H1 (cell line): Measurements from ENCODE around the gene RAB40B. TPM values are rescaled to one million over a fixed set of nuclear protein-coding genes. Genes with fewer than 3 reads are reported as not detected.

Source experiments
- CTCF ChIA-PET: fragments of 300-600 bp; sonication (Branson Sonifier 250); formaldehyde crosslinking; loops from one replicate; lab custom pipeline; 2021; ENCODE audit not compliant: partially characterized antibody; lab: Charles Lee
- POLR2A ChIA-PET: fragments of 300-600 bp; sonication (Branson Sonifier 250); formaldehyde crosslinking; loops from one replicate; lab custom pipeline; 2021; ENCODE audit warnings: inconsistent platforms; ENCODE audit not compliant: partially characterized antibody; lab: Charles Lee
- DNase-seq, 2 experiments: peaks; one replicate each; pipeline versions ENCODE4 v3.0.0 to v3.0.0-alpha.2; 2010 to 2022; ENCODE audit warnings: low spot score in 2 of 2, low read depth in 1 of 2, mixed read lengths in 1 of 2
- FAIRE-seq: peaks from 2 replicates; lab custom pipeline; 2011; peaks lifted over from hg19 to GRCh38; lab: Jason Lieb, UNC
- H2AFZ ChIP-seq: 2 replicates; pipeline ENCODE4 v1.8.1; 2012; ENCODE audit warnings: low read length, inconsistent platforms
- H2AK5ac ChIP-seq: 2 replicates; pipeline ENCODE4 v1.6.1; 2013; ENCODE audit warnings: low read depth, low read length
- H2BK120ac ChIP-seq: replicated peaks from 2 replicates; pipeline ENCODE3; 2013; ENCODE audit warnings: low read depth, low read length, inconsistent platforms
- H2BK12ac ChIP-seq: 2 replicates; pipeline ENCODE4 v1.6.1; 2013; ENCODE audit warnings: low read depth, low read length
- H2BK15ac ChIP-seq: 2 replicates; pipeline ENCODE4 v1.6.1; 2013; ENCODE audit warnings: low read length
- H2BK20ac ChIP-seq: 2 replicates; pipeline ENCODE4 v1.6.1; 2013; ENCODE audit warnings: low read length
- H2BK5ac ChIP-seq: 2 replicates; pipeline ENCODE4 v1.6.1; 2013; ENCODE audit warnings: low read depth, low read length
- H3K14ac ChIP-seq: 2 replicates; pipeline ENCODE4 v1.6.1; 2013; ENCODE audit warnings: inconsistent platforms; ENCODE audit not compliant: insufficient read length
- H3K18ac ChIP-seq: 2 replicates; pipeline ENCODE4 v1.6.1; 2013; ENCODE audit warnings: low read length; ENCODE audit errors: extremely low read depth
- H3K23ac ChIP-seq: 2 replicates; pipeline ENCODE4 v1.6.1; 2013; ENCODE audit warnings: inconsistent platforms; ENCODE audit not compliant: insufficient read length
- H3K23me2 ChIP-seq: 2 replicates; pipeline ENCODE4 v1.6.1; 2013; ENCODE audit warnings: low read depth, low read length
- H3K27ac ChIP-seq: 2 replicates; pipeline ENCODE4 v1.6.1; 2011; ENCODE audit warnings: low read depth, low read length, inconsistent platforms
- H3K27me3 ChIP-seq, 4 experiments: replicated peaks in 1 of 4; 1 replicate in 1 of 4; 2 replicates in 3 of 4; pipeline versions ENCODE4 v1.6.1 to v1.8.1; 2011 to 2013; ENCODE audit warnings: low read length in 3 of 4, mild to moderate bottlenecking in 3 of 4, inconsistent platforms in 2 of 4, mixed read lengths in 2 of 4, moderate library complexity in 1 of 4; ENCODE audit not compliant: control insufficient read depth in 3 of 4, insufficient read depth in 3 of 4; ENCODE audit errors: extremely low read depth in 1 of 4
- H3K36me3 ChIP-seq, 4 experiments: 2 replicates each; pipeline versions ENCODE4 v1.6.1 to v1.8.1; 2011 to 2013; ENCODE audit warnings: mild to moderate bottlenecking in 4 of 4, low read length in 3 of 4, moderate library complexity in 2 of 4, control low read depth in 1 of 4, inconsistent platforms in 1 of 4; ENCODE audit not compliant: insufficient read depth in 4 of 4, control insufficient read depth in 2 of 4
- H3K4ac ChIP-seq: replicated peaks from 2 replicates; pipeline ENCODE3; 2013; ENCODE audit warnings: low read length, low read depth, mixed read lengths, inconsistent platforms; ENCODE audit not compliant: insufficient read length
- H3K4me1 ChIP-seq, 4 experiments: replicated peaks in 1 of 4; 1 replicate in 1 of 4; 2 replicates in 3 of 4; pipeline versions ENCODE4 v1.6.1 to v1.8.1; 2011 to 2013; ENCODE audit warnings: low read length in 3 of 4, inconsistent platforms in 2 of 4, mixed read lengths in 1 of 4; ENCODE audit not compliant: insufficient read depth in 4 of 4, control insufficient read depth in 3 of 4
- H3K4me2 ChIP-seq, 2 experiments: 2 replicates each; pipeline versions ENCODE4 v1.6.1 to v1.8.1; 2011 to 2013; ENCODE audit warnings: low read depth in 2 of 2, low read length in 2 of 2, control low read depth in 1 of 2, inconsistent platforms in 1 of 2, mild to moderate bottlenecking in 1 of 2; ENCODE audit not compliant: insufficient read depth in 1 of 2
- H3K4me3 ChIP-seq, 4 experiments: fragments of 200-600, 300-600 bp in 1 of 4; sonication (generic), shearing (Covaris generic), sonication (Bioruptor Twin) in 1 of 4; 2 replicates each; pipeline versions ENCODE4 v1.5.1 to v1.8.1; 2011 to 2016; ENCODE audit warnings: low read length in 4 of 4, low read depth in 3 of 4, control low read depth in 2 of 4, inconsistent platforms in 2 of 4, mild to moderate bottlenecking in 2 of 4, mixed read lengths in 1 of 4, moderate library complexity in 1 of 4; ENCODE audit not compliant: insufficient read depth in 2 of 4; ENCODE audit errors: extremely low read depth in 1 of 4
- H3K56ac ChIP-seq: replicated peaks from 2 replicates; pipeline ENCODE3; 2013; ENCODE audit warnings: low read depth, mild to moderate bottlenecking, mixed read lengths, low read length, inconsistent platforms; ENCODE audit not compliant: insufficient read length
- H3K79me1 ChIP-seq: 2 replicates; pipeline ENCODE4 v1.6.1; 2013; ENCODE audit warnings: low read depth, low read length, control low read depth
- H3K79me2 ChIP-seq, 2 experiments: 2 replicates each; pipeline versions ENCODE4 v1.6.1 to v1.8.1; 2012 to 2013; ENCODE audit warnings: low read length in 2 of 2, mild to moderate bottlenecking in 2 of 2, inconsistent platforms in 1 of 2; ENCODE audit not compliant: insufficient read depth in 2 of 2, control insufficient read depth in 1 of 2
- H3K9ac ChIP-seq, 4 experiments: replicated peaks in 1 of 4; 1 replicate in 1 of 4; 2 replicates in 3 of 4; pipeline versions ENCODE4 v1.6.1 to v1.8.1; 2011 to 2013; ENCODE audit warnings: low read depth in 3 of 4, low read length in 3 of 4, control low read depth in 2 of 4, mild to moderate bottlenecking in 2 of 4, moderate library complexity in 2 of 4, inconsistent platforms in 1 of 4; ENCODE audit errors: extremely low read depth in 1 of 4
- H3K9me3 ChIP-seq, 2 experiments: 2 replicates each; pipeline versions ENCODE4 v1.6.1 to v1.8.1; 2012 to 2013; ENCODE audit warnings: mild to moderate bottlenecking in 2 of 2, moderate library complexity in 2 of 2, control low read depth in 1 of 2, inconsistent platforms in 1 of 2, low read depth in 1 of 2, low read length in 1 of 2, mixed read lengths in 1 of 2; ENCODE audit not compliant: insufficient read depth in 2 of 2
- H4K20me1 ChIP-seq, 2 experiments: replicated peaks in 1 of 2; 2 replicates each; pipeline versions ENCODE3 to v1.8.1; 2011 to 2013; ENCODE audit warnings: inconsistent platforms in 2 of 2, low read length in 2 of 2, mild to moderate bottlenecking in 1 of 2; ENCODE audit not compliant: insufficient read depth in 2 of 2, control insufficient read depth in 1 of 2
- H4K5ac ChIP-seq: 2 replicates; pipeline ENCODE4 v1.6.1; 2013; ENCODE audit warnings: low read length, low read depth, mixed read lengths, inconsistent platforms; ENCODE audit not compliant: insufficient read length
- H4K8ac ChIP-seq: 2 replicates; pipeline ENCODE4 v1.8.0; 2013; ENCODE audit warnings: mild to moderate bottlenecking, moderate library complexity, low read length, inconsistent platforms; ENCODE audit not compliant: insufficient read depth; ENCODE audit errors: extremely low read depth
- H4K91ac ChIP-seq: replicated peaks from 2 replicates; pipeline ENCODE3; 2013; ENCODE audit warnings: low read length, mixed read lengths, inconsistent platforms; ENCODE audit not compliant: insufficient read length
- CBX8 ChIP-seq: fragments of 300-800, 300-1000 bp; sonication (generic); IDR thresholded peaks from 2 replicates; pipeline ENCODE4 v1.7.1; 2016; ENCODE audit warnings: low read depth, low read length, borderline replicate concordance
- MAFK ChIP-seq: IDR thresholded peaks from 2 replicates; pipeline ENCODE4 v1.6.1; 2012; ENCODE audit warnings: low read depth, mild to moderate bottlenecking, improper control_type of control experiment, low read length
- SIX5 ChIP-seq: IDR thresholded peaks from 2 replicates; pipeline ENCODE4 v1.6.1; 2011; ENCODE audit warnings: mild to moderate bottlenecking, low read depth, low read length
- WGBS, 2 experiments: shearing (Covaris generic) in 1 of 2; methylation state at CpG; one replicate each; pipeline versions ENCODE4 v1.1.6 to v1.1.7; 2013 to 2015; ENCODE audit warnings: low lambda C conversion rate in 2 of 2, mixed read lengths in 2 of 2, inconsistent platforms in 1 of 2, low coverage in 1 of 2, missing lambda C conversion rate in 1 of 2; ENCODE audit not compliant: insufficient replicate concordance in 2 of 2, insufficient coverage in 1 of 2, insufficient read length in 1 of 2; ENCODE audit errors: extremely low coverage in 1 of 2, missing lambda C conversion rate in 1 of 2; 5-methylcytosine and 5-hydroxymethylcytosine counted together
- polyA plus RNA-seq, 7 experiments: library from polyadenylated mRNA; depleted of rRNA in 3 of 7; stranded (reverse) in 5 of 7; unstranded in 2 of 7; fragments of >200 nt in 5 of 7; fragments of 200-250 nt in 2 of 7; gene quantifications; 1 replicate in 5 of 7; 2 replicates in 1 of 7; 4 replicates in 1 of 7; pipeline versions ENCODE4 v1.2.1 to v1.2.3, GENCODE V29; 2011 to 2013; ENCODE audit warnings: missing spikeins in 2 of 7, mixed read lengths in 2 of 7
- total RNA-seq: library from RNA; stranded (reverse); fragmentation: NEBNext Ultra II Directional; extraction: Animal tissue kit (Norgen Biotek cat#: 25700); gene quantifications from 2 replicates; pipeline ENCODE4 v1.2.1, GENCODE V29; 2021

RAB40B gene
- total and polyA plus RNA-seq, 2 of the 8 experiments (the other 6 are each of a cell fraction or from before 2014, with no cell fraction given), result 3.1 to 4.6 TPM

GRCh38 chr17:82608816-82609215, 89.7 kb downstream of the RAB40B start:
- no peak overlapping the region for H4K8ac ChIP-seq
- H3K4ac ChIP-seq, result no peak overlapping the region
- no peaks in the 10 kb centered on the region for H3K79me1 ChIP-seq
- ChIA-PET CTCF (interaction anchor here (1.0 to 1.5 kb wide), 2 partner anchors 13 to 28 kb away, joined by 4 read pairs; no protein-coding TSS in a partner anchor), POLR2A (no interaction called here)
- DNase-seq, result no peak
- no peak overlapping the region for H3K4me3 ChIP-seq
- no peak overlapping the region for H2AFZ ChIP-seq
- no peak overlapping the region for H3K9ac ChIP-seq
- no peak for FAIRE-seq
- no peak overlapping the region for H3K27ac ChIP-seq
- no peak overlapping the region for H3K14ac ChIP-seq
- no peak overlapping the region for H4K91ac ChIP-seq
- no peak overlapping the region for H2BK12ac ChIP-seq
- WGBS, 2 experiments, result 69% methylated on average over 5 of the region's 5 CpGs; no CpG with 5 or more reads in 1 of the 2 experiments
- H3K23ac ChIP-seq, result no peak overlapping the region
- no peak overlapping the region for H3K56ac ChIP-seq
- peaks cover 0 to 4% of the 10 kb centered on the region in 2 experiments for H4K20me1 ChIP-seq
- no peak overlapping the region for H4K5ac ChIP-seq
- TF ChIP-seq CBX8 (no peak), SIX5 (no peak), MAFK (no peak)
- H2BK15ac ChIP-seq, result no peak overlapping the region
- no peaks in the 10 kb centered on the region for H3K23me2 ChIP-seq
- H2BK5ac ChIP-seq, result no peak overlapping the region
- H3K18ac ChIP-seq, result no peak overlapping the region
- no peaks in the 10 kb centered on the region for H3K79me2 ChIP-seq
- no peak overlapping the region for H2BK120ac ChIP-seq
- H3K4me2 ChIP-seq, result no peak overlapping the region
- no peak overlapping the region for H2BK20ac ChIP-seq
- 0 out of 7 replicates have a peak, but pooled peaks cover 0 to 1% (median 0%) of the 10 kb centered on the region in 4 experiments for H3K4me1 ChIP-seq
- no peaks in the 10 kb centered on the region for H3K27me3 ChIP-seq
- H2AK5ac ChIP-seq, result no peak overlapping the region
- peaks cover 2 to 20% (median 10%) of the 10 kb centered on the region in 4 experiments; a peak in 5 of 8 replicates for H3K36me3 ChIP-seq
- H3K9me3 ChIP-seq, result peaks cover 0 to 6% of the 10 kb centered on the region in 2 experiments; a peak in 2 of 4 replicates
